Sigmoid colon (tissue), 7 donors: ENCODE measurements around the gene HDAC8. TPM values are rescaled to one million over a fixed set of nuclear protein-coding genes. Genes with fewer than 3 reads are reported as not detected.

Experiments used
- DNase-seq: peaks from one replicate; pipeline ENCODE4 v3.0.0-alpha.2; 2019
- H3K27ac ChIP-seq, 4 donors: fragments of 200-600 bp; sonication (generic); one replicate each; pipeline ENCODE4 v1.5.1; 2016 to 2019; ENCODE audit warnings: mild to moderate bottlenecking in 1 of 4
- H3K27me3 ChIP-seq, 3 donors: fragments of 200-600 bp; sonication (generic); one replicate each; pipeline ENCODE4 v1.5.1; 2019; ENCODE audit warnings: mild to moderate bottlenecking in 1 of 3
- H3K36me3 ChIP-seq, 4 donors: fragments of 200-600 bp; sonication (generic); one replicate each; pipeline ENCODE4 v1.5.1; 2016 to 2019
- H3K4me1 ChIP-seq, 4 donors: fragments of 200-600 bp; sonication (generic); one replicate each; pipeline ENCODE4 v1.5.1; 2017 to 2019
- H3K4me3 ChIP-seq, 4 donors: fragments of 200-600 bp; sonication (generic); one replicate each; pipeline ENCODE4 v1.5.1; 2017 to 2019; ENCODE audit warnings: mild to moderate bottlenecking in 2 of 4, moderate library complexity in 1 of 4
- H3K9me3 ChIP-seq, 4 donors: fragments of 200-600 bp in 3 of 4; sonication (generic) in 3 of 4; one replicate each; pipeline versions ENCODE4 v1.5.1 to v1.6.1; 2013 to 2019
- CTCF ChIP-seq, 4 experiments: fragments of 450-650 bp in 3 of 4; fragments of 200-600 bp in 1 of 4; IDR thresholded peaks; one replicate each; pipeline ENCODE4 v1.5.1; 2016 to 2019; ENCODE audit warnings: antibody characterized with exemption in 4 of 4, mild to moderate bottlenecking in 3 of 4, moderate library complexity in 2 of 4
- EP300 ChIP-seq, 4 donors: sonication (generic); formaldehyde crosslinking; IDR thresholded peaks; one replicate each; pipeline ENCODE4 v1.6.1; 2017; ENCODE audit warnings: antibody characterized with exemption in 4 of 4
- POLR2A ChIP-seq, 2 donors: fragments of 450-650 bp; IDR thresholded peaks; one replicate each; pipeline ENCODE4 v1.6.1; 2016; ENCODE audit warnings: antibody characterized with exemption in 2 of 2, mild to moderate bottlenecking in 2 of 2, moderate library complexity in 2 of 2
- POLR2AphosphoS5 ChIP-seq, 4 donors: sonication (generic); formaldehyde crosslinking; IDR thresholded peaks; one replicate each; pipeline ENCODE4 v1.6.1; 2017; ENCODE audit warnings: antibody characterized with exemption in 4 of 4
- WGBS, 2 donors: extraction: QIAGEN DNeasy Blood & Tissue Kit; methylation state at CpG; one replicate each; pipeline ENCODE4 v1.1.7; 2013; 5-methylcytosine and 5-hydroxymethylcytosine counted together
- intact Hi-C: fragments of 100-400 bp; cut with DNase I; formaldehyde crosslinking; loops from one replicate; pipeline ENCODE4 v1.15.1; 2023
- polyA plus RNA-seq, 3 donors: library from polyadenylated mRNA; stranded (reverse); fragments of 200-250 nt; gene quantifications; one replicate each; pipeline ENCODE4 v1.2.3, GENCODE V29; 2013
- total RNA-seq, 4 donors: library from RNA; depleted of rRNA; stranded (reverse); fragments of >200 nt; gene quantifications; one replicate each; pipeline ENCODE4 v1.1.0, GENCODE V29; 2016
- donor health status: healthy with polysubstance abuse.
- donor health status: Bipolar disorder and iron deficiency.
- donor health status: healthy.

HDAC8 gene
- 10 to 100 TPM; 30.4 to 44.0 (median 36.7) TPM for total RNA-seq
- 10 to 100 TPM; 13.2 to 19.2 (median 18.0) TPM for polyA plus RNA-seq

- no peaks in the 10 kb centered on the region for H3K27me3 ChIP-seq
- peak within 1 kb of the TSS; percentile 66 to 75 (median 73) for H3K27ac ChIP-seq
- no peak for TF ChIP-seq EP300 (IDR thresholded peaks at IDR 0.05)
- peak in 3 of 4 donors; percentile 10 to 37 (median 25) for TF ChIP-seq POLR2AphosphoS5 (IDR thresholded peaks at IDR 0.05)
- no peaks in the 10 kb centered on the region for H3K9me3 ChIP-seq
- peak; percentile 74 for DNase-seq
- H3K36me3 ChIP-seq, result peaks cover 0 to 12% (median 0%) of the 10 kb centered on the region in 4 donors
- intact Hi-C loops, result no loop called here
- peak within 1 kb of the TSS; percentile 42 to 61 (median 56) for H3K4me3 ChIP-seq
- WGBS, 2 donors, result 0 to 1% methylated on average over 36 of the region's 36 CpGs
- peaks cover 0 to 6% (median 0%) of the 10 kb centered on the region in 4 donors for H3K4me1 ChIP-seq
Measured at GRCh38 chrX:72572248-72573157, at the start of gene HDAC8. TSS of gene HDAC8 (minus strand) at chrX:72572843. CDS start at chrX:72572761, 82 bp downstream.

- H3K4me3 ChIP-seq, result no peak overlapping the region
- H3K4me1 ChIP-seq, result no peaks in the 10 kb centered on the region
- DNase-seq, result no peak
- TF ChIP-seq POLR2A (IDR thresholded peaks at IDR 0.05), result no peak
- no peak for TF ChIP-seq CTCF (IDR thresholded peaks at IDR 0.05)
- no peak for TF ChIP-seq POLR2AphosphoS5 (IDR thresholded peaks at IDR 0.05)
- TF ChIP-seq EP300 (IDR thresholded peaks at IDR 0.05), result no peak
- WGBS, 2 donors, result 77 to 85% methylated on average over 4 of the region's 4 CpGs
- no peak overlapping the region for H3K27ac ChIP-seq
- intact Hi-C loops, result no loop called here
- H3K36me3 ChIP-seq, result no peaks in the 10 kb centered on the region
- no peaks in the 10 kb centered on the region for H3K27me3 ChIP-seq
- no peaks in the 10 kb centered on the region for H3K9me3 ChIP-seq
Measured at GRCh38 chrX:72621625-72622485, 49.2 kb upstream of the HDAC8 start.

- TF ChIP-seq POLR2A (IDR thresholded peaks at IDR 0.05), result no peak
- no peak for TF ChIP-seq EP300 (IDR thresholded peaks at IDR 0.05)
- no peak for TF ChIP-seq POLR2AphosphoS5 (IDR thresholded peaks at IDR 0.05)
- TF ChIP-seq CTCF (IDR thresholded peaks at IDR 0.05), result no peak
- Histone ChIP-seq H3K27ac (peak overlapping the region in 1 of 4 donors; percentile 27), H3K27me3 (no peaks in the 10 kb centered on the region), H3K36me3 (no peaks in the 10 kb centered on the region), H3K4me1 (no peaks in the 10 kb centered on the region), H3K9me3 (no peaks in the 10 kb centered on the region), H3K4me3 (no peak overlapping the region)
- WGBS, 2 donors, result 39 to 60% methylated on average over 1 of the region's 1 CpG
- intact Hi-C loops, result no loop called here
- no peak for DNase-seq
Measured at GRCh38 chrX:72621163-72621562, 48.5 kb upstream of the HDAC8 start.

GRCh38 chrX:72620550-72621145 lies 48.0 kb upstream of the HDAC8 start:
- WGBS, 2 donors, result 67 to 72% methylated on average over 9 of the region's 9 CpGs
- Histone ChIP-seq H3K9me3 (no peaks in the 10 kb centered on the region), H3K4me1 (no peaks in the 10 kb centered on the region), H3K4me3 (no peak overlapping the region), H3K27me3 (no peaks in the 10 kb centered on the region), H3K36me3 (no peaks in the 10 kb centered on the region), H3K27ac (peak overlapping the region in 1 of 4 donors; percentile 27)
- DNase-seq, result peak; percentile 63
- intact Hi-C loops, result no loop called here
- TF ChIP-seq POLR2A (IDR thresholded peaks at IDR 0.05) (no peak), CTCF (IDR thresholded peaks at IDR 0.05) (no peak), EP300 (IDR thresholded peaks at IDR 0.05) (no peak), POLR2AphosphoS5 (IDR thresholded peaks at IDR 0.05) (peak in 3 of 4 donors; percentile 11 to 52 (median 26))
